Omental fat pad (tissue), 4 donors: ENCODE results near the gene ZNF648. TPM values are rescaled to one million over a fixed set of nuclear protein-coding genes. Genes with fewer than 3 reads are reported as not detected.
"Not testable (repeated sequence)": the region's sequence is repeated elsewhere in the genome, so short reads cannot be mapped to it uniquely, and the experiment has no call there.

Experiments
- ATAC-seq: fragments of 150-250 bp; one replicate; pipeline ENCODE4 v1.9.1; 2016; ENCODE audit warnings: mild to moderate bottlenecking, moderate library complexity; ENCODE audit not compliant: low FRiP score
- DNase-seq: peaks from one replicate; pipeline ENCODE4 v3.0.0-alpha.2; 2019; ENCODE audit warnings: low spot score
- total RNA-seq, 4 donors: library from RNA; depleted of rRNA; stranded (reverse); fragments of >200 nt; gene quantifications; one replicate each; pipeline ENCODE4 v1.1.0, GENCODE V29; 2016
- TF ChIP-seq, protein P1 (sequence below), 3 donors: fragments of 450-650 bp; IDR thresholded peaks; one replicate each; pipeline ENCODE4 v1.5.1; 2016 to 2017; ENCODE audit warnings: antibody characterized with exemption in 3 of 3, mild to moderate bottlenecking in 3 of 3, moderate library complexity in 2 of 3

Gene ZNF648
- total RNA-seq, 4 donors from 2014 or later, result not detected

DNA sequence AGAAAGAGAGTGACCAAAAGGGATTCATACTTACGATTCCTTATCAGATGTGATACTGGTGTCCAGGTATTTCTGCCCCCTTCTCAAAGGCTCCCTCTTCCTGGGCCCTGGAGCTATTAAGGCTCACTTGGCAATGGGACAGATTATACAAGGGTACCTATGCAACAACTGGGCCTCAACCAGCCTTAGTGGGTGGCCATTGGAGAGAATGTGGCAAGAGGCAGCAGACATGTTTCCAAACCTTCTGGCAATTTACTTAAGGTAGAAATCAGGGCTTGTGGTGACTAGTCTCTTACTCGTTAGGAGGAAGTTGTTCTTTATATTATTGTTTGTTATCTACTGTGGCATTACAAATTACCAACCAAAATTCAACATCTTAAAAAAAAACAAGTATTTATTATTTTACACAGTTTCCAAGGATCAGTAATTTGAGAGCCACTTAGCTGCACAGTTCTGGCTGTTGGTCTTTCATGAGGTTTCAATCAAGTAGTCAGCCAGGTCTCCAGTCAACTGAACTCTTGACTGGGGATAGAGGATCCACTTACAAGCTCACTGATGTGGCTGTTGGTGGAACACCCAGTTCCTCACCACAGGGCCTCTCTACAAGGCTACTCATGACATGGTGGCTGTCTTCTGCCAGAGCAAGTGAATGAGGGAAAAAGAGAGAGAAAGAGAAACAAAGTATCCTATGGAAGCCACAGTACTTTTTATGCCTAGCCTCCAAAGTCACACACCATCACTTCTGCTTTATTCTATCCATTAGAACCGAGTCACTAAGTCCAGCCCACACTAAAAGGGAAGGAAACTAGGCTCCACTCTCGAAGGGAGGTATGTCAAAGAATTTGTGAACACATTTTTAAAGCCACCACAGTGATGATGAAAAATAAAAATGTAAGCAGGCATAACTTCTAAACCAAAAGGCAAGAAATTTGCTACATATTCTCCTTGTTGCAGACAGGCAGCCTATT lies 10.7 kb downstream of the ZNF648 start:
- TF ChIP-seq, protein P1, sequence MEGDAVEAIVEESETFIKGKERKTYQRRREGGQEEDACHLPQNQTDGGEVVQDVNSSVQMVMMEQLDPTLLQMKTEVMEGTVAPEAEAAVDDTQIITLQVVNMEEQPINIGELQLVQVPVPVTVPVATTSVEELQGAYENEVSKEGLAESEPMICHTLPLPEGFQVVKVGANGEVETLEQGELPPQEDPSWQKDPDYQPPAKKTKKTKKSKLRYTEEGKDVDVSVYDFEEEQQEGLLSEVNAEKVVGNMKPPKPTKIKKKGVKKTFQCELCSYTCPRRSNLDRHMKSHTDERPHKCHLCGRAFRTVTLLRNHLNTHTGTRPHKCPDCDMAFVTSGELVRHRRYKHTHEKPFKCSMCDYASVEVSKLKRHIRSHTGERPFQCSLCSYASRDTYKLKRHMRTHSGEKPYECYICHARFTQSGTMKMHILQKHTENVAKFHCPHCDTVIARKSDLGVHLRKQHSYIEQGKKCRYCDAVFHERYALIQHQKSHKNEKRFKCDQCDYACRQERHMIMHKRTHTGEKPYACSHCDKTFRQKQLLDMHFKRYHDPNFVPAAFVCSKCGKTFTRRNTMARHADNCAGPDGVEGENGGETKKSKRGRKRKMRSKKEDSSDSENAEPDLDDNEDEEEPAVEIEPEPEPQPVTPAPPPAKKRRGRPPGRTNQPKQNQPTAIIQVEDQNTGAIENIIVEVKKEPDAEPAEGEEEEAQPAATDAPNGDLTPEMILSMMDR (IDR thresholded peaks at IDR 0.05), result no peak
- ATAC-seq (no peak), DNase-seq (no peak)

DNA sequence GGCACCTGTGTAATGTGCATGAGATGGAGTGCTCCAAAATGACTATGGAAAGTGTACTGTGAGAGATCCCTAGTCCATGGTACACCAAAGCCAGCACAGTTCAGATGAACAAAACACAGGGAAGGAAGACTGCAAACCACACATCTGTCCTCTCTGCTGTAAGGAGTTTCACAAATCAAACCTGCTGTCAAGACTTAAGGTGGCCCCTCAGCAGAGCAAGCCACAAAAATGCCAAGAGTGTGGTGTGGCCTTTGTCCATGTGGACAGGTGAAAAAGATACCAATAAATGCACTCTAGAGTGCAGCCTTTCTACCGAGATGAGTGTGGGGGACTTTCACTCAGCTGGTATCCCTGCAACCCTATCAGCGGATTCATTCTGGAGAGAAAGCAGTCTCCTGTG lies 12.9 kb downstream of the ZNF648 start:
- DNase-seq (no peak), ATAC-seq (no peak)
- TF ChIP-seq, protein P1 (IDR thresholded peaks at IDR 0.05), result no peak

DNA sequence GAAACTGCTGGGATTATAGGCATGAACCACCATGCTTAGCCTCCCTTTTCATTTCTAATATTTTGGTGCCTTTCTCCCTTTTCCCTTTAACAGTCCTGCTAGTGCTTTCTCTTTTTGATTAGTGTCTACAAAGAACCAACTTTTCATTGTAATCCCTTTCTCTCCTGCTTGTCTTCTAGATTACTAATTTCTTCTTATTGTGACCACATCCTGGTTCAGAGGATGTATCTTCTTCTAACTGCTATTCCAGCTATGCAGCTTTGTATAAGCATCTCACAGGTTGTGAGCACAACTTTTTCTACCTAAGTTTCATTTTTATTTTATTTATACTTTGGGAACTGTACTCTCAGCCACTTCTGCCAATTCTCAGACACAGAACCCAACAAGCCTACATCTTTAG lies 14.7 kb downstream of the ZNF648 start:
- no peak for ATAC-seq
- no peak for DNase-seq

DNA sequence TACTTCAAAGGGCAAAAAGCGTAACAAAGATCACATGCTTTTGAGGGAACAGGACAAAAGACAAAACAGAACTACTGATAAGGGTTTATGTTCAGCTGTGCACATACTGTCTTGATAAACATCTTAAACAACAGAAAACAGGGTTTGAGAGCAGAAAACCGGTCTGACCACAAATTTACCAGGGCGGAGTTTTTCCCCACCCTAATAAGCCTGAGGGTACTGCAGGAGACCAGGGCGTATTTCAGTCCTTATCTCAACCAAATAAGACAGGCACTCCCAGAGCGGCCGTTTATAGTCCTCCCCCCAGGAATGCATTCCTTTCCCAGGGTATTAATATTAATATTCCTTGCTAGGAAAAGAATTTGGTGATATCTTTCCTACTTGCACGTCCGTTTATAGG lies 16.0 kb downstream of the ZNF648 start:
- not testable (repeated sequence) for DNase-seq, ATAC-seq

More for the DNA sequence above, 14.7 kb downstream of the ZNF648 start:
- TF ChIP-seq, protein P1 (IDR thresholded peaks at IDR 0.05), result no peak

DNA sequence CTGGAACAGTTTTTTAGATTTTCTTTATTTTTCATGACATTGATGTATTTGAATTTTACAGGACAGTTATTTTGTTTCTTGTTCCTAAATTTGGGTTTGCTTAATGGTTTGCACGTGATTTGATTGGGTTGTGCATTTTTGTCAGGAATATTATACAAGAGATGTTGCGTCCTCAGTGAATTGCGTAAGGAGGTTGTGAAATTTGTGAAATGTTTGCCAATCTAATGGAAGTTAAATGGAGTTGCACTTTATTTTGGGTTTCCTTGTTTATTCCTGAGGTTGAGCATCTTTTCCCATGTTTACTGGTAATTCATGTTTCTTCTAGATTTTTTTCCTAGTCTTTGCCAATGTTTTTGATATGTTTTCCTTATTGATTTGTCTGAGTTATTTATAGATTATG lies 19.9 kb downstream of the ZNF648 start:
- ATAC-seq (no peak), DNase-seq (no peak)
- TF ChIP-seq, protein P1 (IDR thresholded peaks at IDR 0.05), result no peak

DNA sequence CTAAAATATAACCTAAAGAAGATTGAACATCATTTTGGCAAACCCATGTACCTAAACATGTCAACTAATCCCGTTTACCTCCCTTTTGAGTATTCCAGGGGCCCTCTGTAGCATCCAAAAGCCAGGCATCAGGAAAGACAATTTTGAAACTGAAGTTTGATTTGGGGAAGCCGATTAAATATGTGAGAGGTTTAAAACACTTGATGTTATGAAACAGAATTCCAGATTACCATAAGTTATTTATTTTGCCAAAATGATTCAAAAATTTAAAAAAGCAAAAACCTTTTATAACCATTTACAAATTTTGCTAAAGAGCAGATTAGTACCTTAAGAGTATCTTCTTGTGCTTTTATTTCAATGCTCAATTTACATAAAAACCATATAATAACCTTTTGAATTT lies 23.3 kb downstream of the ZNF648 start:
- TF ChIP-seq, protein P1 (IDR thresholded peaks at IDR 0.05), result no peak

DNA sequence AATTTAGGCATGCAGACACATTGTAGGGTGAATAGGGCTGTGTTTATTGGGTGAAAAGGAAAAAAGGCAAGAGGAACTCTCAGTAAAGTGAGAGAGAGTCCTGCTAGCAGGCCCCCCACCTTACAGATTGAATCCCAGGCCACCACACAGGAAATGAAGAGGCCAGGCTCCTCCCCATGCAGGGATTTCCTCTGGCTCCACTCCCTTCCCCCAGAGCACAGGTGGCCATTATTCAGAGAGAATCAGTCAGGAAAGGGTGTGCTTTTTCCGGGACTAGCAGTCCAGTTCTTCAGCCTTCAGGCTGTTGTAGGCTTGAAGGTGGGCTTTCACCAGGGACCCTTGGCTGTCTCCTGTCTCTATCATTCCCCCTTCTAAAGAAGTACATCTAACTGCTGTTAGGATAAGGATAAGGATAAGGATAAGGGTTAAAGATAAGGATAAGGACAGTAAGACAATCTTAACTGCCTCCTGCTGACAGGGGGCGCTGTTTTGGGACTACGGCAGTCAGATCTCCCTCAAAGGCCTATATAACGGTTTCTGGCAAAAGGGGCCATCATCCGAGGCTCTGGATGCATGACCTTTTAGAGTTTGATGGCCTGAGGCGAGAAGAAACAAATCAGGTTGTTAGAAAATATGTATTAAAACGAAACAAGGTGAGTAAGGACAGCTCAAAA lies 26.3 kb downstream of the ZNF648 start:
- TF ChIP-seq, protein P1 (IDR thresholded peaks at IDR 0.05), result no peak
- DNase-seq (no peak), ATAC-seq (no peak)

More for the DNA sequence above, 23.3 kb downstream of the ZNF648 start:
- ATAC-seq (no peak), DNase-seq (no peak)
